RWPE1 (cell line): ENCODE data around the gene SPIRE1.

Experiments used
- CTCF ChIA-PET: fragments of 350-600 bp; sonication (Branson Sonifier 250); formaldehyde crosslinking; extraction: SDS; loops from one replicate; lab custom pipeline; 2021; lab: Yijun Ruan, JAX
- POLR2A ChIA-PET: fragments of 400-600 bp; formaldehyde crosslinking; extraction: SDS; loops from one replicate; lab custom pipeline; 2020; ENCODE audit warnings: antibody characterized with exemption; ENCODE audit not compliant: low non-redundant PET; lab: Yijun Ruan, JAX
- DNase-seq: peaks from one replicate; pipeline ENCODE4 v3.0.0; 2012; ENCODE audit warnings: low spot score
- H3K27ac ChIP-seq: fragments of 450-650 bp; 2 replicates; pipeline ENCODE4 v1.5.1; 2017
- TF ChIP-seq, protein P1 (sequence below): fragments of 450-650 bp; conservative IDR thresholded peaks from 2 replicates; pipeline ENCODE4 v1.5.1; 2017; ENCODE audit warnings: low read depth, mild to moderate bottlenecking

Gene SPIRE1

GRCh38 chr18:12516049-12516630 is 141.8 kb downstream of the SPIRE1 start:
- ChIA-PET POLR2A (no interaction called here), CTCF (interaction anchor here (0.6 kb wide), 1 partner anchor 9 kb away, joined by 4 read pairs; no protein-coding TSS in a partner anchor)
- no peak overlapping the region for H3K27ac ChIP-seq
- TF ChIP-seq, protein P1, sequence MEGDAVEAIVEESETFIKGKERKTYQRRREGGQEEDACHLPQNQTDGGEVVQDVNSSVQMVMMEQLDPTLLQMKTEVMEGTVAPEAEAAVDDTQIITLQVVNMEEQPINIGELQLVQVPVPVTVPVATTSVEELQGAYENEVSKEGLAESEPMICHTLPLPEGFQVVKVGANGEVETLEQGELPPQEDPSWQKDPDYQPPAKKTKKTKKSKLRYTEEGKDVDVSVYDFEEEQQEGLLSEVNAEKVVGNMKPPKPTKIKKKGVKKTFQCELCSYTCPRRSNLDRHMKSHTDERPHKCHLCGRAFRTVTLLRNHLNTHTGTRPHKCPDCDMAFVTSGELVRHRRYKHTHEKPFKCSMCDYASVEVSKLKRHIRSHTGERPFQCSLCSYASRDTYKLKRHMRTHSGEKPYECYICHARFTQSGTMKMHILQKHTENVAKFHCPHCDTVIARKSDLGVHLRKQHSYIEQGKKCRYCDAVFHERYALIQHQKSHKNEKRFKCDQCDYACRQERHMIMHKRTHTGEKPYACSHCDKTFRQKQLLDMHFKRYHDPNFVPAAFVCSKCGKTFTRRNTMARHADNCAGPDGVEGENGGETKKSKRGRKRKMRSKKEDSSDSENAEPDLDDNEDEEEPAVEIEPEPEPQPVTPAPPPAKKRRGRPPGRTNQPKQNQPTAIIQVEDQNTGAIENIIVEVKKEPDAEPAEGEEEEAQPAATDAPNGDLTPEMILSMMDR: no peak
- no peak for DNase-seq

- ChIA-PET POLR2A (no interaction called here), CTCF (interaction anchor here (0.6 kb wide), 1 partner anchor 10 kb away, joined by 4 read pairs; no protein-coding TSS in a partner anchor)
- TF ChIP-seq, protein P1: no peak
- no peak overlapping the region for H3K27ac ChIP-seq
- no peak for DNase-seq
These were observed 142.4 kb downstream of the SPIRE1 start for GRCh38 chr18:12515550-12515949.

DNA sequence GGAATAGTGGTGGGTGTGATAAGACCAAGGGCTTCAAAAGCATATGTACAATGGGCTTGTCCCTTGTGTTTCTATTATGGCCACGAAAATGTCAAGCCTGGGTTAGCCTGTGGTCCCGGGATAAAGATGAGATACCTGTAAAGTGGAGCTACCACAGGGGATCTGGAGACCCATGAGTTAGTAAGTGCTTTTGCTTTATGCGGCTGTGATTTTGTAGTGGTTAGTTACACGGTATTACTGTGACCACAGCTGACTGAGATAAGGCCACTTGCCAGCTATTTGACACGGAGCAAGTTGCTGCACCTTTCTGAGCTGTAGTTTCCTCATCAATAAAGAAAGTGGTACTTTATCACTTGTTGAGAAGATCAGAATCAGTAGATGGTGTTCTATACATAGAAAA is 150.9 kb downstream of the SPIRE1 start:
- CTCF ChIA-PET: no interaction called here
- DNase-seq: no peak
- POLR2A ChIA-PET: no interaction called here
- no peak overlapping the region for H3K27ac ChIP-seq
- TF ChIP-seq, protein P1: no peak

DNA sequence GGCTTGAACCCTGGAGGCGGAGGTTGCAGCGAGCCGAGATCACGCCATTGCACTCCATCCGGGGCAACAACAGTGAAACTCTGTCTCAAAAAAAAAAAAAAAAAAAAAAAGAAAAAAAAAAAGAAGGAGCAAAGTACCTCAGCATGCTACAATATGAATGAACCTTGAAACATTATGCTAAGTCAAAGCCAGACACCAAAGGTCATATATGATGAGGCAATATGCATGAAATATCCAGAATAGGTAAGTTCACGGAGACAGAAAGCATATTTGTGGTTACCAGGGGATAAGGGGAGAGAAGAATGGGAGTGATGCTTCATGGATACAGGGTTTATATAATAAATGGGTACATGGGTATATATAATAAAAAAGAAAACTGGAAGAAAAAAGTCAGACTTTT is 156.9 kb downstream of the SPIRE1 start:
- ChIA-PET POLR2A (interaction anchor here (0.5 kb wide), 1 partner anchor 27 kb away, joined by 5 read pairs; no protein-coding TSS in a partner anchor), CTCF (no interaction called here)
- TF ChIP-seq, protein P1: no peak
- DNase-seq: no peak
- H3K27ac ChIP-seq: no peak overlapping the region

DNA sequence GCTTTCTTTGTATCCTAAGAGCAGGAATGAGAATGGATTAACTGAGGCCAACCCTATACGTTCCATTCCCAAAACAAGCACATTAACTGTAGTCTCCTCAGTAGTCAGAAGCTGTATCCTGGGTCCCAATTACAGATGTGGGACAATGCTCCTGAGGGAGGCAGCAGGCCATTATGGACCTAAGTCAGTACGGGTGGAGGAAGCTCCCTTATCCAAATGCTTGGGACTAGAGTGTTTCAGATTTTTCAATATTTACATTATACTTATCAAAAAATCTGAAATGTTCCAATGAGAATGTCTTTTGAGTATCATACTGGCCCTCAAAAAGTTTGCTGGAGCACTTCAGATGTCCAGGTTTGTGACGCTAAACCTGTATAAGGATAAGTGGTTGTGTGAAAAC is 160.1 kb downstream of the SPIRE1 start:
- H3K27ac ChIP-seq: no peak overlapping the region
- ChIA-PET CTCF (no interaction called here), POLR2A (no interaction called here)
- TF ChIP-seq, protein P1: no peak
- no peak for DNase-seq

DNA sequence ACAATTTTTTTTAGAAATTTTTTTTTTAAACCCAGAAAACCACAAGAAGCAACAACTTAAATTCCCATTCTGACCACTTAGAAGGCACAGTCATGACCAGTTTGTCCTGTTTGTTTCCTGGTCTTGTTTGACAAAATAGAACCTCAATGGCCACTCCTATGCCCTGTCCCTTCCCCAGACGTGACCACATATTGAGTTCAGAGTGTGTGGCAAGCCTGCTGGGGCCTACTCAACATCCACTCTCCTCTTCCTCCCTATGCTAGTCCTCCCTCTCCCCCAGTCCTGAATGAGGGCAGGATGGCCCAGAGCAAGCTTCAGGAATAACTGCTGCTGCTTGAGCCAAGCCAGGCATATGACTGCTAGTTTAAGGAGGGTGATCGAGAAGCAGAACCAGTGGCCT is 160.6 kb downstream of the SPIRE1 start:
- no peak for DNase-seq
- H3K27ac ChIP-seq: no peak overlapping the region
- TF ChIP-seq, protein P1: no peak
- ChIA-PET CTCF (no interaction called here), POLR2A (no interaction called here)
